Motor neuron (in vitro differentiated cells): ENCODE data around the gene UROD. TPM values are rescaled to one million over a fixed set of nuclear protein-coding genes. Genes with fewer than 3 reads are reported as not detected.
"Not testable (repeated sequence)": the region's sequence is repeated elsewhere in the genome, so short reads cannot be mapped to it uniquely, and the experiment has no call there.

ENCODE experiments used
- ATAC-seq, 8 experiments: fragments of 200-7000 bp; cut with Tn5 transposase; replicated peaks in 6 of 8; 2 replicates each; pipeline ENCODE4 v1.8.0; 2021; ENCODE audit warnings: mild to moderate bottlenecking in 8 of 8, moderate library complexity in 8 of 8
- H3K27ac ChIP-seq, 2 donors: fragments of 250-450 bp; sonication (Bioruptor Pico); 2 replicates each; pipeline ENCODE4 v1.9.0; 2021; ENCODE audit warnings: antibody characterized with exemption in 2 of 2, mild to moderate bottlenecking in 2 of 2, moderate library complexity in 1 of 2
- H3K4me1 ChIP-seq, 2 donors: fragments of 250-450 bp; sonication (Bioruptor Pico); replicated peaks in 1 of 2; 2 replicates each; pipeline ENCODE4 v1.6.1; 2021; ENCODE audit warnings: antibody characterized with exemption in 2 of 2, mild to moderate bottlenecking in 2 of 2, moderate library complexity in 1 of 2
- H3K4me3 ChIP-seq, 5 donors: fragments of 250-450 bp; sonication (Bioruptor Pico); 2 replicates each; pipeline ENCODE4 v1.9.0; 2021; ENCODE audit warnings: antibody characterized with exemption in 5 of 5, mild to moderate bottlenecking in 5 of 5, moderate library complexity in 4 of 5
- WGBS, 10 experiments: fragments of 450-650 bp; shearing (Covaris generic); methylation state at CpG; one replicate each; pipeline ENCODE4 v1.0.0; 2022; 5-methylcytosine and 5-hydroxymethylcytosine counted together
- in situ Hi-C, 9 experiments: fragments of 400-800 bp; cut with MboI; loops; one replicate each; pipeline ENCODE4 v1.15.0; 2021; ENCODE audit warnings: low sequenced_read_pairs in 9 of 9, low pct_unique_long_range_greater_than_20kb in 2 of 9; ENCODE audit not compliant: unreplicated experiment in 9 of 9
- total RNA-seq, 8 experiments: library from RNA; unstranded; fragments of 300-600 nt; gene quantifications; 2 replicates each; pipeline versions ENCODE4 v1.2.3 to v1.2.4, GENCODE V29; 2022

Gene UROD
- total RNA-seq, 8 experiments from 2014 or later = 60.9 to 229 (median 99.3) TPM

DNA sequence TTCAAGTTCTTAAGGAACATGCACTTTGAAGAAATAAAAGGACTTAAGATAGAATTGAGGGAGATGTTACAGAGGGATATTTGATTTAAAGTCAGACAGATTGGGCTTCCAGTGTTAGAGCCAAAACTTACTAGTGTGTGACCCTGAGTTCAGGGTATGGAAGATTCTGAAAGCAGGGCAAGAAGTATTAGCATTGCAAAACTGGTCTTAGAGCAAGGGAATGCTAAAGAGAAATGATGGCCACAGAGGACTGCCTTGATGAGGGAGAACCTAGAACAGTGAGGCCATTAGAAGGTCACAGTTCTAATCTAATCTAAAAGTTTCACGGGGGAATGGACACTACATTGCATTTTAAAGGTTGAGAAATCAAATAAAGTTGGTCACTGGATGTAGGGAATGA is 45.5 kb downstream of the UROD start:
- ATAC-seq = peak in 3 of 8 experiments; percentile 41 to 96 (median 88)
- Histone ChIP-seq H3K4me3 (no peak overlapping the region), H3K4me1 (no peaks in the 10 kb centered on the region), H3K27ac (no peak overlapping the region)
- in situ Hi-C loops = no loop called here
- 0 to 100% (median 61%) methylated on average over 1 of the region's 1 CpG for WGBS, 10 experiments

DNA sequence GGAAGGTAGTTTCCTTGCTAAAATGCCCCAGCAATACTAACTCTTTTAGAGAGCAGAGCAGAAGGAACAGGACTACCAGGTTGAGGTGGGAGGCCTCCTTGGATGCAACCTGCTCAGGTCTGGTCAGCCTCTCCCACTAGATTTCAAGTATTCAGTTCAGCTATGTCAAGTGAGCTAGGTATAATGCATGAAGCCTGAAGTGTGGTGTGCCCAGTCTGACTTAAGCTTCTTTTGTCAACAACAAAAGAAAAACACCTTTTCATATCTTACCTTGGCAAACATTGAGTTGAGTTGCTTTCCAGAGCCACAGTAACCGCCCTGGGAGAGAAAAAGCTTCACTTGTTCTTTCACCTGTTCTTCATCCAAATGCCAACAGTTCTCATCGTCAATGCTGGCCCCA is 47.8 kb downstream of the UROD start:
- Histone ChIP-seq H3K4me3 (no peak overlapping the region), H3K27ac (no peak overlapping the region), H3K4me1 (no peaks in the 10 kb centered on the region)
- WGBS, 10 experiments = 8 to 100% (median 50%) methylated on average over 1 to 2 of the region's 2 CpGs; no CpG with 5 or more reads in 2 of the 10 experiments
- in situ Hi-C loops = no loop called here
- ATAC-seq = no peak

DNA sequence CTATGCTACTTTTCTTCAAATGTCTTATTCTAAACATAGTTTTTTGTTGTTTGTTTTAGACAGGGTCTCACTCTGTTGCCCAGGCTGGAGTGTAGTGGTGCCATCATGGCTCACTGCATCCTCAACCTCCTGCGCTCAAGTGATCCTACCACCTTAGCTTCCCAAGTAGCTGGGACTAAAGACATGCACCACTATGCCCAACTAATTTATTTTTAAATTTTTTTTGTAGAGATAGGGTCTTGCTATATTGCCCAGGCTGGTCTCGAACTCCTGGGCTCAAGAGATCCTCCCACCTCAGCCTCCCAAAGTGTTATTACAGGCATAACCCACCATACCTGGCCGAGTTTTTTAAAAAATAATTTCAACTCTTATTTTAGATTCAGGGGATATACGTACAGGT is 50.4 kb downstream of the UROD start:
- in situ Hi-C loops, H3K27ac ChIP-seq, ATAC-seq, H3K4me3 ChIP-seq, H3K4me1 ChIP-seq: not testable (repeated sequence)
- WGBS, 10 experiments = 8 to 100% (median 79%) methylated on average over 1 to 4 of the region's 4 CpGs; no CpG with 5 or more reads in 2 of the 10 experiments

DNA sequence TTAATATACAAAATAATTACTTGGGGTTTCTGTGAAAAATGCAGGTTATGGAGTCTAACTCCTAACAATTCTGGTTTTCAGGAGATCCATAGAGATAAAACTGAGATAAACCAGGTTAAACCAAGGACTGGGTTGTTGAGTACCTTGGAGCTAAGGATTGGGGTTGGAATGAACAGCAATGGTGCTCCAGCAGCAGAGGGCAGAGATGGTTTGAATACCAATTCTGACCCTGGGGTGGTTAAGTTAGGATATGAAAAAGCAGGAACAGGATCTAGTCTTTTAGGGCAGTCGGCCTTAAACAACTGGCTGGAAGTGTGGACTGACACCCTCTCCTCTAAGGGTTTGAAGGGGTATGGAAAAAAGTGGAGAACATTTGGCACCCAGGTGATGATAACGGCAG is 53.0 kb downstream of the UROD start:
- 0 to 96% (median 71%) methylated on average over 1 to 2 of the region's 2 CpGs; no CpG with 5 or more reads in 1 of the 10 experiments for WGBS, 10 experiments
- H3K4me3 ChIP-seq = no peak overlapping the region
- H3K27ac ChIP-seq = no peak overlapping the region
- H3K4me1 ChIP-seq = no peaks in the 10 kb centered on the region
- in situ Hi-C loops = no loop called here
- no peak for ATAC-seq

Other genes with a start within 250 kb of the UROD start
- 1,000 to 10,000 TPM; 2,114 to 6,000 (median 3,055) TPM for gene RPS8, start 236.7 kb upstream of the UROD start, total RNA-seq
- gene BEST4, start 224.1 kb upstream of the UROD start, total RNA-seq = under 1 TPM in 7 of 8 experiments, not detected in 1; 0.13 to 0.95 (median 0.27) TPM
- 10 to 100 TPM; 17.4 to 48.5 (median 28.3) TPM for gene PLK3, start 211.9 kb upstream of the UROD start, total RNA-seq
- gene DYNLT4, start 204.9 kb upstream of the UROD start, total RNA-seq = 1 to 10 TPM in 2 of 8 experiments, under 1 TPM in 5, not detected in 1; 0.22 to 1.5 (median 0.73) TPM
- gene BTBD19, start 203.7 kb upstream of the UROD start, total RNA-seq = 10 to 100 TPM in 2 of 8 experiments, 1 to 10 TPM in 5, under 1 TPM in 1; 0.60 to 18.5 (median 6.0) TPM
- gene PTCH2, start 169.0 kb upstream of the UROD start, total RNA-seq = 1 to 10 TPM in 7 of 8 experiments, under 1 TPM in 1; 0.81 to 3.0 (median 2.2) TPM
- gene EIF2B3, start 25.7 kb upstream of the UROD start, total RNA-seq = 10 to 100 TPM; 31.2 to 58.2 (median 41.7) TPM
- 10 to 100 TPM; 12.1 to 33.9 (median 23.3) TPM for gene HECTD3, start 930 bp upstream of the UROD start, total RNA-seq
- 10 to 100 TPM in 4 of 8 experiments, 1 to 10 TPM in 1, under 1 TPM in 3; 0.35 to 30.9 (median 15.2) TPM for gene ZSWIM5, start 194.4 kb downstream of the UROD start, total RNA-seq